ENCODE results near the gene ASPRV1.

The ASPRV1 gene

GRCh38 chr2:69964353-69964841, 3.0 kb upstream of the ASPRV1 start:
- DNase-seq (ENCODE audit: low read depth), result no peak

GRCh38 chr2:69962986-69963730, 1.7 kb upstream of the ASPRV1 start:
- no peak for DNase-seq (ENCODE audit: low read depth)
- no peak for TF ChIP-seq CTCF (IDR thresholded peaks at IDR 0.05; ENCODE audit: insufficient read depth, low read depth, low read length, missing control alignments)
- no peak overlapping the region for H3K4me3 ChIP-seq (ENCODE audit: low read length)

More at GRCh38 chr2:69964353-69964841, 3.0 kb upstream of the ASPRV1 start:
- no peak overlapping the region for H3K4me3 ChIP-seq (ENCODE audit: low read length)
- no peak for TF ChIP-seq CTCF (IDR thresholded peaks at IDR 0.05; ENCODE audit: insufficient read depth, low read depth, low read length, missing control alignments)

GRCh38 chr2:69960821-69961220, 610 bp downstream of the ASPRV1 start:
- TF ChIP-seq CTCF (IDR thresholded peaks at IDR 0.05; ENCODE audit: insufficient read depth, low read depth, low read length, missing control alignments), result no peak
- DNase-seq (ENCODE audit: low read depth), result no peak
- no peak overlapping the region for H3K4me3 ChIP-seq (ENCODE audit: low read length)

GRCh38 chr2:69959425-69959824, 2.0 kb downstream of the ASPRV1 start:
- no peak for TF ChIP-seq CTCF (IDR thresholded peaks at IDR 0.05; ENCODE audit: insufficient read depth, low read depth, low read length, missing control alignments)
- DNase-seq (ENCODE audit: low read depth), result no peak
- no peak overlapping the region for H3K4me3 ChIP-seq (ENCODE audit: low read length)

GRCh38 chr2:69958480-69958879, 3.0 kb downstream of the ASPRV1 start:
- no peak overlapping the region for H3K4me3 ChIP-seq (ENCODE audit: low read length)
- TF ChIP-seq CTCF (IDR thresholded peaks at IDR 0.05; ENCODE audit: insufficient read depth, low read depth, low read length, missing control alignments), result no peak
- no peak for DNase-seq (ENCODE audit: low read depth)

- no peak overlapping the region for H3K4me3 ChIP-seq (ENCODE audit: low read length)
- DNase-seq (ENCODE audit: low read depth), result no peak
- no peak for TF ChIP-seq CTCF (IDR thresholded peaks at IDR 0.05; ENCODE audit: insufficient read depth, low read depth, low read length, missing control alignments)
Measured at GRCh38 chr2:69957965-69958364, 3.5 kb downstream of the ASPRV1 start.

GRCh38 chr2:69956475-69956979, 4.9 kb downstream of the ASPRV1 start:
- no peak for DNase-seq (ENCODE audit: low read depth)
- no peak for TF ChIP-seq CTCF (IDR thresholded peaks at IDR 0.05; ENCODE audit: insufficient read depth, low read depth, low read length, missing control alignments)

More at GRCh38 chr2:69956475-69956979, 4.9 kb downstream of the ASPRV1 start:
- H3K4me3 ChIP-seq (ENCODE audit: low read length), result no peak overlapping the region

All from epithelial cell of esophagus (primary cell).